H7 (cell line): ENCODE results near the gene DXO. TPM values are rescaled to one million over a fixed set of nuclear protein-coding genes. Genes with fewer than 3 reads are reported as not detected.
"Not testable (repeated sequence)": the region's sequence is repeated elsewhere in the genome, so short reads cannot be mapped to it uniquely, and the experiment has no call there.

Experiments used
- DNase-seq: peaks from one replicate; pipeline ENCODE4 v3.0.0; 2012
- H3K27me3 ChIP-seq: 2 replicates; pipeline ENCODE4 v1.6.0; 2011; ENCODE audit warnings: mild to moderate bottlenecking, low read length; ENCODE audit not compliant: control insufficient read depth, insufficient read depth
- H3K36me3 ChIP-seq: replicated peaks from 2 replicates; pipeline ENCODE4 v1.5.1; 2011; ENCODE audit warnings: low read length; ENCODE audit not compliant: control insufficient read depth, insufficient read depth
- H3K4me3 ChIP-seq: 2 replicates; pipeline ENCODE4 v1.5.1; 2011; ENCODE audit warnings: low read depth, mild to moderate bottlenecking, control low read depth, low read length, moderate library complexity; ENCODE audit not compliant: insufficient read depth
- total RNA-seq: library from RNA; depleted of rRNA; stranded (reverse); fragments of >200 nt; shearing (Covaris generic); gene quantifications from 2 replicates; pipeline ENCODE4 v1.2.3, GENCODE V29; 2014

The DXO gene
- total RNA-seq, 1 experiment from 2014 or later, result 19.9 TPM

GRCh38 chr6:32002546-32003268 is 30.8 kb upstream of the DXO start:
- DNase-seq, result not testable (repeated sequence)

GRCh38 chr6:31996385-31996784 is 24.4 kb upstream of the DXO start:
- H3K4me3 ChIP-seq, H3K36me3 ChIP-seq, H3K27me3 ChIP-seq, DNase-seq: not testable (repeated sequence)

More at GRCh38 chr6:32002546-32003268, 30.8 kb upstream of the DXO start:
- not testable (repeated sequence) for H3K4me3 ChIP-seq, H3K36me3 ChIP-seq, H3K27me3 ChIP-seq

- not testable (repeated sequence) for DNase-seq, H3K36me3 ChIP-seq, H3K27me3 ChIP-seq, H3K4me3 ChIP-seq
Measured at GRCh38 chr6:31994421-31994820, 22.5 kb upstream of the DXO start.

GRCh38 chr6:31989363-31989762 is 17.4 kb upstream of the DXO start:
- H3K4me3 ChIP-seq, DNase-seq, H3K27me3 ChIP-seq, H3K36me3 ChIP-seq: not testable (repeated sequence)

GRCh38 chr6:31981744-31982143 is 9.8 kb upstream of the DXO start, which contains the start of gene C4A:
Gene C4A, plus strand, starts transcription at chr6:31982057. Its CDS starts 51 bp downstream, at chr6:31982108.
- not testable (repeated sequence) for DNase-seq

GRCh38 chr6:31980998-31981397 is 9.1 kb upstream of the DXO start:
- H3K27me3 ChIP-seq, DNase-seq, H3K4me3 ChIP-seq, H3K36me3 ChIP-seq: not testable (repeated sequence)

More at GRCh38 chr6:31981744-31982143, 9.8 kb upstream of the DXO start, which contains the start of gene C4A:
- not testable (repeated sequence) for H3K36me3 ChIP-seq, H3K27me3 ChIP-seq, H3K4me3 ChIP-seq

- not testable (repeated sequence) for H3K36me3 ChIP-seq, H3K27me3 ChIP-seq, H3K4me3 ChIP-seq, DNase-seq
Measured at GRCh38 chr6:31980195-31980876, 8.4 kb upstream of the DXO start.

- no peaks in the 10 kb centered on the region for H3K36me3 ChIP-seq
- no peak for DNase-seq
- H3K4me3 ChIP-seq, result no peak overlapping the region
Measured at GRCh38 chr6:31979238-31979898, 7.4 kb upstream of the DXO start.

GRCh38 chr6:31978831-31979230 is 6.9 kb upstream of the DXO start:
- Histone ChIP-seq H3K27me3 (no peaks in the 10 kb centered on the region), H3K4me3 (no peak overlapping the region), H3K36me3 (no peaks in the 10 kb centered on the region)
- no peak for DNase-seq

More at GRCh38 chr6:31979238-31979898, 7.4 kb upstream of the DXO start:
- H3K27me3 ChIP-seq, result no peaks in the 10 kb centered on the region

GRCh38 chr6:31977816-31978431 is 6.0 kb upstream of the DXO start:
- Histone ChIP-seq H3K27me3 (no peaks in the 10 kb centered on the region), H3K4me3 (no peak overlapping the region), H3K36me3 (no peaks in the 10 kb centered on the region)
- DNase-seq, result no peak

GRCh38 chr6:31976065-31976464 is 4.1 kb upstream of the DXO start:
- H3K27me3 ChIP-seq, H3K4me3 ChIP-seq, DNase-seq, H3K36me3 ChIP-seq: not testable (repeated sequence)

GRCh38 chr6:31972709-31973350 is 892 bp upstream of the DXO start:
- no peak for DNase-seq
- Histone ChIP-seq H3K27me3 (no peaks in the 10 kb centered on the region), H3K4me3 (peak overlapping the region; percentile 74), H3K36me3 (peaks cover 13% of the 10 kb centered on the region)

- DNase-seq, result no peak
- Histone ChIP-seq H3K27me3 (no peaks in the 10 kb centered on the region), H3K36me3 (peaks cover 27% of the 10 kb centered on the region), H3K4me3 (peak overlapping the region; percentile 74)
Measured at GRCh38 chr6:31971279-31971992, 502 bp downstream of the DXO start.
